DND-41 (cell line): ENCODE results near the gene DDX28.

Experiments
- ATAC-seq: fragments of 200-7000 bp; cut with Tn5 transposase; 3 replicates; pipeline ENCODE4 v1.9.1; 2021; ENCODE audit warnings: low read depth; ENCODE audit not compliant: insufficient read depth
- DNase-seq: peaks from one replicate; pipeline ENCODE4 v3.0.0-alpha.2; 2020
- H2AFZ ChIP-seq: 2 replicates; pipeline ENCODE4 v1.6.0; 2012; ENCODE audit warnings: low read depth, low read length
- H3K27ac ChIP-seq: 2 replicates; pipeline ENCODE4 v1.5.1; 2012; ENCODE audit warnings: low read length, inconsistent platforms
- H3K27me3 ChIP-seq: fragments of 200-600 bp; sonication (generic); 2 replicates; pipeline ENCODE4 v1.6.0; 2012; ENCODE audit warnings: low read length, mild to moderate bottlenecking, inconsistent platforms; ENCODE audit not compliant: insufficient read depth, poor library complexity
- H3K36me3 ChIP-seq: 2 replicates; pipeline ENCODE4 v1.5.1; 2012; ENCODE audit warnings: low read length, inconsistent platforms; ENCODE audit not compliant: insufficient read depth
- H3K4me1 ChIP-seq: 2 replicates; pipeline ENCODE4 v1.5.1; 2012; ENCODE audit warnings: mild to moderate bottlenecking, low read length; ENCODE audit not compliant: insufficient read depth
- H3K4me2 ChIP-seq: 2 replicates; pipeline ENCODE4 v1.6.0; 2012; ENCODE audit warnings: mild to moderate bottlenecking, moderate library complexity, low read length, inconsistent platforms; ENCODE audit not compliant: insufficient read depth
- H3K4me3 ChIP-seq, 2 experiments: fragments of 200-600 bp in 1 of 2; shearing (Covaris generic) in 1 of 2; 2 replicates each; pipeline ENCODE4 v1.5.1; 2012 to 2016; ENCODE audit warnings: inconsistent platforms in 2 of 2, low read length in 2 of 2, mild to moderate bottlenecking in 2 of 2, low read depth in 1 of 2, moderate library complexity in 1 of 2
- H3K79me2 ChIP-seq: 2 replicates; pipeline ENCODE4 v1.6.0; 2012; ENCODE audit warnings: low read length, inconsistent platforms; ENCODE audit not compliant: insufficient read depth
- H3K9ac ChIP-seq: 2 replicates; pipeline ENCODE4 v1.6.0; 2012; ENCODE audit warnings: low read depth, mild to moderate bottlenecking, inconsistent platforms, low read length, moderate library complexity
- H3K9me3 ChIP-seq: 2 replicates; pipeline ENCODE4 v1.5.1; 2012; ENCODE audit warnings: low read length, moderate library complexity, mild to moderate bottlenecking, inconsistent platforms; ENCODE audit not compliant: insufficient read depth, severe bottlenecking
- H4K20me1 ChIP-seq: 2 replicates; pipeline ENCODE4 v1.6.0; 2012; ENCODE audit warnings: low read length; ENCODE audit not compliant: insufficient read depth
- EZH2 ChIP-seq: IDR thresholded peaks from 3 replicates; pipeline ENCODE4 v1.6.1; 2012; ENCODE audit warnings: borderline replicate concordance, low read depth, mild to moderate bottlenecking, moderate library complexity, low read length, inconsistent platforms; ENCODE audit not compliant: severe bottlenecking
- TF ChIP-seq, protein P1 (sequence below): IDR thresholded peaks from 2 replicates; pipeline ENCODE4 v1.5.1; 2012; ENCODE audit warnings: borderline replicate concordance, low read length, moderate library complexity, mild to moderate bottlenecking; ENCODE audit not compliant: poor library complexity, severe bottlenecking; ENCODE audit errors: extremely low read depth

The DDX28 gene

DNA sequence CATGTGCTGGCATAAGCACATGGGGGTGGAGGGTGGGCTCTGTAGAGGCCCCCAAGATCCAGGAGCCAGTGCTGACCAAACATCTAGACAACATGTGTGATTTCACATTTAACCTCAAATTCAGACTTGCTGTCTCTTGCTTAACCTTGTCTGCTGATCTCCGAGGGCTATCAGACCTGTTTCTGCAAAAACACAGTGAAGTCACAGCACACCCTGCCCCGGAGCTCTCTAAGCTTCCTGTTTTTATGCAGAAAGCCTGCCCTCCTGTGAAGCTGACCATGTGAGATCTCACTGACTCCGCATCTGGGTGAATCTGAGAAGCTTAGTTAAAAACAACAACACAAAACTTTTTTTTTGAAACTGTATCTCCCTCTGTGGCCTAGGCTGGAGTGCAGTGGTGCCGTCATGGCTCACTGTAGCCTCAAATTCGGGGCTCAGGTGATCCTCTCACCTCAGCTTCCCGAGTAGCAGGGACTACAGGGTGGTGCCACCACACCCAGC is 17.2 kb downstream of the DDX28 start:
- no peak for DNase-seq

DNA sequence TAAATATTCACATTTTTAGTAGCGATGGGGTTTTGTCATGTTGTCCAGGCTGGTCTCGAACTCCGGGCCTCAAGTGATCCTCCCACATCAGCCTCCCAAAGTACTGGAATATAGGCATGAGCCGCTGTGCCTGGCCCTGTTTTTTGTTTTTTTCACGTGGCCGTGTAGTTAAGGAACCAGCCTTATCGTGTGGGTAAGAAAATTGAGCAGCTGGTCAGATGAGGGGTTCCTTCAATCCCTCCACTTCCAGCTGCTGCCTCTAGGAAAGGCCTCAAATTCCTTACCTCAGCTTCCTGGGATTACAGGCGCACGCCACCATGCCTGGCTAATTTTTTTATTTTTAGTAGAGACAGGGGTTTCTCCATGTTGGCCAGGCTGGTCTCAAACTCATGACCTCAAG is 17.8 kb downstream of the DDX28 start:
- no peaks in the 10 kb centered on the region for H3K27me3 ChIP-seq
- ATAC-seq (no peak), DNase-seq (no peak)
- no peak overlapping the region for H3K4me3 ChIP-seq
- H3K4me2 ChIP-seq, result no peak overlapping the region
- H3K27ac ChIP-seq, result no peak overlapping the region
- no peaks in the 10 kb centered on the region for H3K36me3 ChIP-seq
- H4K20me1 ChIP-seq, result no peaks in the 10 kb centered on the region
- H3K9ac ChIP-seq, result no peak overlapping the region
- no peaks in the 10 kb centered on the region for H3K9me3 ChIP-seq
- peaks cover 4% of the 10 kb centered on the region for H3K4me1 ChIP-seq
- H2AFZ ChIP-seq, result no peak overlapping the region
- no peaks in the 10 kb centered on the region for H3K79me2 ChIP-seq
- TF ChIP-seq, protein P1, sequence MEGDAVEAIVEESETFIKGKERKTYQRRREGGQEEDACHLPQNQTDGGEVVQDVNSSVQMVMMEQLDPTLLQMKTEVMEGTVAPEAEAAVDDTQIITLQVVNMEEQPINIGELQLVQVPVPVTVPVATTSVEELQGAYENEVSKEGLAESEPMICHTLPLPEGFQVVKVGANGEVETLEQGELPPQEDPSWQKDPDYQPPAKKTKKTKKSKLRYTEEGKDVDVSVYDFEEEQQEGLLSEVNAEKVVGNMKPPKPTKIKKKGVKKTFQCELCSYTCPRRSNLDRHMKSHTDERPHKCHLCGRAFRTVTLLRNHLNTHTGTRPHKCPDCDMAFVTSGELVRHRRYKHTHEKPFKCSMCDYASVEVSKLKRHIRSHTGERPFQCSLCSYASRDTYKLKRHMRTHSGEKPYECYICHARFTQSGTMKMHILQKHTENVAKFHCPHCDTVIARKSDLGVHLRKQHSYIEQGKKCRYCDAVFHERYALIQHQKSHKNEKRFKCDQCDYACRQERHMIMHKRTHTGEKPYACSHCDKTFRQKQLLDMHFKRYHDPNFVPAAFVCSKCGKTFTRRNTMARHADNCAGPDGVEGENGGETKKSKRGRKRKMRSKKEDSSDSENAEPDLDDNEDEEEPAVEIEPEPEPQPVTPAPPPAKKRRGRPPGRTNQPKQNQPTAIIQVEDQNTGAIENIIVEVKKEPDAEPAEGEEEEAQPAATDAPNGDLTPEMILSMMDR, result no peak
- TF ChIP-seq EZH2, result no peak

More for the DNA sequence above, 17.2 kb downstream of the DDX28 start:
- H3K9me3 ChIP-seq, result no peaks in the 10 kb centered on the region
- H3K4me3 ChIP-seq, result no peak overlapping the region
- no peak overlapping the region for H3K27ac ChIP-seq
- no peaks in the 10 kb centered on the region for H3K79me2 ChIP-seq
- TF ChIP-seq EZH2, result no peak
- TF ChIP-seq, protein P1, result no peak
- H3K9ac ChIP-seq, result no peak overlapping the region
- H2AFZ ChIP-seq, result no peak overlapping the region
- H3K4me1 ChIP-seq, result no peaks in the 10 kb centered on the region
- H3K27me3 ChIP-seq, result no peaks in the 10 kb centered on the region
- H4K20me1 ChIP-seq, result no peaks in the 10 kb centered on the region
- no peak for ATAC-seq
- no peak overlapping the region for H3K4me2 ChIP-seq
- no peaks in the 10 kb centered on the region for H3K36me3 ChIP-seq

DNA sequence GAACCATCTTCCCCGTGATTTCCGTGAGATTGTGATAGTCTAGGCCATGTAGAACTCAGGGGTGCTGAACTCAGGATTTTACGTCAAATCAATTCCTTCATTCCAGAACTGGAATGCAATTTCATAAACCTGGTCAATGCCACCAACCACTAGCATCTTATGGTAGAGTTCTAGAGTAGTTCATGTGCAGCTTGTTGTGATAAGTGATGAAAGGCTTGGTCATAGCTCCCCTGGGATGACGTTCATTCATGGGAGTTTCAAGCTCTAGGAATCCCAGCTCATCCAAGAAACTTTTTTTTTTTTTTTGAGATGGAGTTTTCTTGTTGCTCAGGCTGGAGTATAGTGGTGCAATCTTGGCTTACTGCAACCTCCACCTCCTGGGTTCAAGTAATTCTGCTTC is 20.0 kb downstream of the DDX28 start:
- DNase-seq, result no peak
- no peak overlapping the region for H3K27ac ChIP-seq
- H4K20me1 ChIP-seq, result no peaks in the 10 kb centered on the region
- H3K9me3 ChIP-seq, result no peaks in the 10 kb centered on the region
- H3K4me3 ChIP-seq, result no peak overlapping the region
- no peak overlapping the region for H3K4me2 ChIP-seq
- H3K27me3 ChIP-seq, result no peaks in the 10 kb centered on the region
- no peaks in the 10 kb centered on the region for H3K36me3 ChIP-seq
- no peak overlapping the region for H2AFZ ChIP-seq
- no peak overlapping the region for H3K9ac ChIP-seq
- H3K79me2 ChIP-seq, result no peaks in the 10 kb centered on the region
- peaks cover 26% of the 10 kb centered on the region for H3K4me1 ChIP-seq
- no peak for ATAC-seq
- TF ChIP-seq EZH2, result no peak
- TF ChIP-seq, protein P1, result no peak

DNA sequence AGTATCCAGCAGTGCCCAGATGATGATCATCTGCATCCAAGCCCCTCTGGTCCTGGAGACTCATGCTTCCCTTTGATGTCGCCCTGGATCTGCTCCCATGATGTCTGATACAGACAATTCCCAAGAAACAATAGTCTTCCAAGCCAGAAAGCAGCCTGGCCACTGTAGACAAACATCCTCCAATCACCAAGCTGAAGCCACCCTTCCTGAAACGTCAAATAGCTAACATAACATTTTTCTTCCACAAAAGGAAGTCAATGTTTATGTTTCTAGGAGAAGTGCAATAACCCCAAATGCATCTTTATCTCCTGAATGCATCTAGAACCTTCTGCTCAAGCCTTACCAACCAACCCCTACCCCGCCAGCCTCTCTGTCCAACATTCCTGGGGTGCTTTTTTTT is 22.6 kb downstream of the DDX28 start:
- Histone ChIP-seq H3K9ac (no peak overlapping the region), H4K20me1 (no peaks in the 10 kb centered on the region), H3K27me3 (no peaks in the 10 kb centered on the region), H3K4me2 (no peak overlapping the region), H3K4me1 (peaks cover 29% of the 10 kb centered on the region), H3K27ac (no peak overlapping the region), H2AFZ (no peak overlapping the region), H3K4me3 (no peak overlapping the region), H3K9me3 (no peaks in the 10 kb centered on the region), H3K36me3 (no peaks in the 10 kb centered on the region), H3K79me2 (no peaks in the 10 kb centered on the region)
- DNase-seq (no peak), ATAC-seq (no peak)
- TF ChIP-seq, protein P1, result no peak
- TF ChIP-seq EZH2, result no peak
